ENCODE results near the gene RGPD8.
"Not testable (repeated sequence)": the region's sequence is repeated elsewhere in the genome, so short reads cannot be mapped to it uniquely, and the experiment has no call there.

- not testable (repeated sequence) for TF ChIP-seq POLR2AphosphoS5, CTCF, POLR2A (IDR thresholded peaks at IDR 0.05)
These were observed 73.4 kb downstream of the RGPD8 start for GRCh38 chr2:112360055-112360454.

Measured in upper lobe of left lung (tissue), 4 donors.